ENCODE data around the gene XYLT1.

DNA sequence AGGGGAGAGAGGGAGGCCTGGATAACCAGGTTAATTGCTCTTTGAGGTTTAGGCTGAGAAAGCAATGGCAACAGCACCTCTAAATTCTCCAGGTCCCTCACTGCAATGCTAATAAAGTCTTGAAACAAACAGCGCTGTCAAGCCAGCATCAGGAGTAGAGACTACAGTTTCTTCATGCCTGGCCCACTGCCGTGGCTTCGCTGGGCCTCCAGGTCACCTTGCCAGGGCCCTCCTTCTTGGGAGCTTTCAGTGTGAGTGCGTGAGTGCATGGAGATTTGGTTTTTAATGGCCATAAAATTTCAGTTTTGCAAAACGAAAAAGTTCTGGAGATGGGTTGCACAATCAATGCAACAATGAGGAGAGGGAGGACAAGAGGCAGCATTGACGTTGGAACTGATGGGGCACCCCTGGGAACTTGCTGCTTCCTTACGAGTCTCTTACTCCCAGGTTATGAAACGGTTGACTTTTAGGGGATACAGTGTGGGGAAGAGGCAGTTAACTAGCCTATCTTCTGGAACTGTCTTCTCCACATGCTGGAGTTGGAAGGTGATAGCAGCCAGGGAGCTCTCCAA is 229.4 kb downstream of the XYLT1 start:
- TF ChIP-seq, protein P1, sequence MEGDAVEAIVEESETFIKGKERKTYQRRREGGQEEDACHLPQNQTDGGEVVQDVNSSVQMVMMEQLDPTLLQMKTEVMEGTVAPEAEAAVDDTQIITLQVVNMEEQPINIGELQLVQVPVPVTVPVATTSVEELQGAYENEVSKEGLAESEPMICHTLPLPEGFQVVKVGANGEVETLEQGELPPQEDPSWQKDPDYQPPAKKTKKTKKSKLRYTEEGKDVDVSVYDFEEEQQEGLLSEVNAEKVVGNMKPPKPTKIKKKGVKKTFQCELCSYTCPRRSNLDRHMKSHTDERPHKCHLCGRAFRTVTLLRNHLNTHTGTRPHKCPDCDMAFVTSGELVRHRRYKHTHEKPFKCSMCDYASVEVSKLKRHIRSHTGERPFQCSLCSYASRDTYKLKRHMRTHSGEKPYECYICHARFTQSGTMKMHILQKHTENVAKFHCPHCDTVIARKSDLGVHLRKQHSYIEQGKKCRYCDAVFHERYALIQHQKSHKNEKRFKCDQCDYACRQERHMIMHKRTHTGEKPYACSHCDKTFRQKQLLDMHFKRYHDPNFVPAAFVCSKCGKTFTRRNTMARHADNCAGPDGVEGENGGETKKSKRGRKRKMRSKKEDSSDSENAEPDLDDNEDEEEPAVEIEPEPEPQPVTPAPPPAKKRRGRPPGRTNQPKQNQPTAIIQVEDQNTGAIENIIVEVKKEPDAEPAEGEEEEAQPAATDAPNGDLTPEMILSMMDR (conservative IDR thresholded peaks at IDR 0.05; ENCODE audit: low read depth, low read length) = no peak
- no peak for TF ChIP-seq EZH2 (IDR thresholded peaks at IDR 0.05; ENCODE audit: low read length, unreplicated experiment)
- TF ChIP-seq EZH2phosphoT487 (IDR thresholded peaks at IDR 0.05; ENCODE audit: borderline replicate concordance, low read length) = no peak
